MM.1S (cell line): ENCODE data around the gene ATG14.

Source experiments
- DNase-seq: peaks from one replicate; pipeline ENCODE4 v3.0.0-alpha.2; 2015
- H2AFZ ChIP-seq: fragments of 300-600 bp; sonication (generic); 2 replicates; pipeline ENCODE4 v1.6.0; 2016; ENCODE audit warnings: antibody characterized with exemption, low read length
- H3F3A ChIP-seq: fragments of 300-600 bp; sonication (generic); 2 replicates; pipeline ENCODE4 v1.6.1; 2016; ENCODE audit warnings: mild to moderate bottlenecking, antibody characterized with exemption, low read length, moderate library complexity, mixed read lengths; ENCODE audit not compliant: insufficient read depth
- H3K27ac ChIP-seq: fragments of 300-600 bp; sonication (generic); 2 replicates; pipeline ENCODE4 v1.5.1; 2016; ENCODE audit warnings: mild to moderate bottlenecking, low read length
- H3K27me3 ChIP-seq: fragments of 300-600 bp; sonication (generic); replicated peaks from 2 replicates; pipeline ENCODE4 v1.6.0; 2016; ENCODE audit warnings: low read length; ENCODE audit not compliant: insufficient read depth
- H3K36me3 ChIP-seq: fragments of 300-600 bp; sonication (generic); replicated peaks from 2 replicates; pipeline ENCODE4 v1.6.1; 2016; ENCODE audit warnings: mild to moderate bottlenecking, low read length, mixed read lengths; ENCODE audit not compliant: insufficient read depth
- H3K4me1 ChIP-seq: fragments of 300-600 bp; sonication (generic); 2 replicates; pipeline ENCODE4 v1.6.1; 2016; ENCODE audit warnings: low read length, mixed read lengths
- H3K4me2 ChIP-seq: fragments of 300-600 bp; sonication (generic); 2 replicates; pipeline ENCODE4 v1.6.0; 2016; ENCODE audit warnings: low read depth, low read length
- H3K4me3 ChIP-seq: fragments of 300-600 bp; sonication (generic); 2 replicates; pipeline ENCODE4 v1.5.1; 2016; ENCODE audit warnings: low read length, mixed read lengths
- H3K79me2 ChIP-seq: fragments of 300-600 bp; sonication (generic); 2 replicates; pipeline ENCODE4 v1.6.1; 2016; ENCODE audit warnings: mixed run types, low read length, mixed read lengths
- H3K9ac ChIP-seq: fragments of 300-600 bp; sonication (generic); 2 replicates; pipeline ENCODE4 v1.6.1; 2016; ENCODE audit warnings: low read length, mixed read lengths
- H3K9me2 ChIP-seq: fragments of 300-600 bp; sonication (generic); replicated peaks from 2 replicates; pipeline ENCODE4 v1.6.1; 2016; ENCODE audit warnings: mild to moderate bottlenecking, low read length, mixed read lengths; ENCODE audit not compliant: insufficient read depth
- H3K9me3 ChIP-seq: fragments of 300-600 bp; sonication (generic); replicated peaks from 2 replicates; pipeline ENCODE4 v1.6.1; 2016; ENCODE audit warnings: mild to moderate bottlenecking, low read length, mixed read lengths; ENCODE audit not compliant: insufficient read depth
- H4K20me1 ChIP-seq: fragments of 300-600 bp; sonication (generic); 2 replicates; pipeline ENCODE4 v1.6.1; 2016; ENCODE audit warnings: mild to moderate bottlenecking, low read length, moderate library complexity, mixed read lengths; ENCODE audit not compliant: insufficient read depth
- CTCF ChIP-seq: fragments of 300-600 bp; sonication (generic); IDR thresholded peaks from 2 replicates; pipeline ENCODE4 v1.5.1; 2016; ENCODE audit warnings: antibody characterized with exemption, low read length, mixed read lengths
- EZH2 ChIP-seq: fragments of 300-600 bp; sonication (generic); optimal IDR thresholded peaks from 2 replicates; pipeline ENCODE3; 2017; ENCODE audit warnings: low read depth, mild to moderate bottlenecking, antibody characterized with exemption, low read length, mixed read lengths
- EZH2phosphoT487 ChIP-seq: fragments of 300-600 bp; sonication (generic); IDR thresholded peaks from 2 replicates; pipeline ENCODE4 v1.6.1; 2018; ENCODE audit warnings: antibody characterized with exemption, low read length

The ATG14 gene

DNA sequence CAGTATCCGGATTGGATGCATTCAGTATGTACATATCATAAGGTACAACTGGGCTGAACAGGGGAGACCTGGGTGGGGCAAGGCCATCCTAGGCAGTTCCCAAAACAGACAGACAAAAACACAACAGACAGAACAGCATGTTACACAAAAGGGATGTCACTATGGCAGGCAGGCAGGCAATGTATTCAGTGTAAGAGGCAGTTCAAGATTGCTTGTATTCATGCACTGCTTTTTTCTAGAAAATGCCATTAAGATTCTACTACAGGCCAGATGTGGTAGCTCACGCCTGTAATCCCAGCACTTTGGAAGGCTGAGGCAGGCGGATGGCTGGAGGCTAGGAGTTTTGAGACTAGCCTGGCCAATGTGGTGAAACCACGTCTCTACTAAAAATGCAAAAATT is 25.3 kb upstream of the ATG14 start:
- Histone ChIP-seq H2AFZ (no peak overlapping the region), H3K9me2 (no peaks in the 10 kb centered on the region), H3K4me1 (peaks cover 12% of the 10 kb centered on the region), H4K20me1 (no peaks in the 10 kb centered on the region), H3K9me3 (no peaks in the 10 kb centered on the region), H3K36me3 (no peaks in the 10 kb centered on the region), H3K27ac (no peak overlapping the region), H3F3A (no peaks in the 10 kb centered on the region), H3K4me2 (no peak overlapping the region), H3K4me3 (no peak overlapping the region), H3K9ac (no peak overlapping the region), H3K79me2 (no peaks in the 10 kb centered on the region), H3K27me3 (no peaks in the 10 kb centered on the region)
- no peak for TF ChIP-seq CTCF
- TF ChIP-seq EZH2: no peak
- TF ChIP-seq EZH2phosphoT487: no peak
- no peak for DNase-seq

DNA sequence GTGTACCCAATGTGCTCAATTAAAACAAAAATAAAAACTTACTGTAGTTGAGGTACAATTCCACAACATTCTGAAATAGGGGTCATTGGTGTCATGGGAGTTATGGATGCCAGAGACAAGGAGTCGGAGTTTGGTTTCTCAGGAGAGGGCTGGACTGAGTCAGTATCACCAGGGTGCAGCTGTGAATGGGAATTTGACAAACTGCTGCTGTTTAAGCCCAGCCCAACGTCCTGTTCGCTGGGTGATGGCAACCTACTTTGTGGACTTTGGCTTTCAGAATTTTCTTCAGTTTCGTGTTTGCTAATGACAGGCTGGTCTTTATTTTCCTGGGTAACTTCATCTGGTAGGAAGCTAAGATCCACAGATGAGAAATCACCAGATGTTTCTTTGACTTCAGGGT is 24.9 kb upstream of the ATG14 start:
- H3K27ac ChIP-seq: no peak overlapping the region
- no peaks in the 10 kb centered on the region for H3K27me3 ChIP-seq
- no peaks in the 10 kb centered on the region for H3K9me3 ChIP-seq
- H3K9me2 ChIP-seq: no peaks in the 10 kb centered on the region
- H3K9ac ChIP-seq: no peak overlapping the region
- no peak for DNase-seq
- no peak overlapping the region for H3K4me2 ChIP-seq
- H3F3A ChIP-seq: no peaks in the 10 kb centered on the region
- no peak for TF ChIP-seq CTCF
- H3K79me2 ChIP-seq: no peaks in the 10 kb centered on the region
- no peak overlapping the region for H2AFZ ChIP-seq
- peaks cover 12% of the 10 kb centered on the region for H3K4me1 ChIP-seq
- no peaks in the 10 kb centered on the region for H4K20me1 ChIP-seq
- H3K4me3 ChIP-seq: no peak overlapping the region
- no peaks in the 10 kb centered on the region for H3K36me3 ChIP-seq

DNA sequence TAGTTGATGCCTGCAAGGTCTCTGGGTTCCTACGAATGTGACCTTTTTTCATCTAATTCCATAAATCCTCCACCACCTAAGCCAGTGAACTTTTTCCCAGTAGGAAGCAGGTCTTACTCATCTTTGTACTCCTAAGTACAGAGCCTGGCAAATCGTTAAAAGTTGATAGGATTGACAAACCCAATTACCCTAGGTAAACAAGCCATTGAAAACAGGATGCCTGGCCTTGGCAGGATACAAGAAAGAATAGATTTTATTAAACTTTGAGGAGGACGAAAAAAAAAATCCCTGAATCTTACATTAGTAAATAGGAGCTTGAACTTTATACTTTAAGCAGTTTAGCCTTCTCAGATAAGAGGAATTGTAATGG is 23.2 kb upstream of the ATG14 start:
- Histone ChIP-seq H3K9ac (no peak overlapping the region), H4K20me1 (no peaks in the 10 kb centered on the region), H3K27ac (no peak overlapping the region), H3K36me3 (no peaks in the 10 kb centered on the region), H3F3A (peaks cover 2% of the 10 kb centered on the region; the same call in 1 of the 2 replicates), H3K9me3 (no peaks in the 10 kb centered on the region), H2AFZ (no peak overlapping the region), H3K4me3 (no peak overlapping the region), H3K79me2 (no peaks in the 10 kb centered on the region), H3K4me2 (no peak overlapping the region), H3K4me1 (peaks cover 22% of the 10 kb centered on the region), H3K9me2 (no peaks in the 10 kb centered on the region), H3K27me3 (no peaks in the 10 kb centered on the region)
- TF ChIP-seq EZH2 (no peak), CTCF (no peak)
- DNase-seq: no peak
